GM12865 (cell line): ENCODE measurements around the gene GALNT9.
"Not testable (repeated sequence)": the region's sequence is repeated elsewhere in the genome, so short reads cannot be mapped to it uniquely, and the experiment has no call there.

Source experiments
- DNase-seq: peaks from one replicate; pipeline ENCODE4 v3.0.0; 2010; ENCODE audit warnings: low read depth
- H3K4me3 ChIP-seq: 2 replicates; pipeline ENCODE4 v1.5.1; 2011; ENCODE audit warnings: mild to moderate bottlenecking, low read depth, low read length, control low read depth
- TF ChIP-seq, protein P1 (sequence below): IDR thresholded peaks from 2 replicates; pipeline ENCODE4 v1.5.1; 2011; ENCODE audit warnings: low read length, control low read depth, low read depth, inconsistent platforms; ENCODE audit not compliant: insufficient read depth; ENCODE audit errors: missing control alignments

The GALNT9 gene

DNA sequence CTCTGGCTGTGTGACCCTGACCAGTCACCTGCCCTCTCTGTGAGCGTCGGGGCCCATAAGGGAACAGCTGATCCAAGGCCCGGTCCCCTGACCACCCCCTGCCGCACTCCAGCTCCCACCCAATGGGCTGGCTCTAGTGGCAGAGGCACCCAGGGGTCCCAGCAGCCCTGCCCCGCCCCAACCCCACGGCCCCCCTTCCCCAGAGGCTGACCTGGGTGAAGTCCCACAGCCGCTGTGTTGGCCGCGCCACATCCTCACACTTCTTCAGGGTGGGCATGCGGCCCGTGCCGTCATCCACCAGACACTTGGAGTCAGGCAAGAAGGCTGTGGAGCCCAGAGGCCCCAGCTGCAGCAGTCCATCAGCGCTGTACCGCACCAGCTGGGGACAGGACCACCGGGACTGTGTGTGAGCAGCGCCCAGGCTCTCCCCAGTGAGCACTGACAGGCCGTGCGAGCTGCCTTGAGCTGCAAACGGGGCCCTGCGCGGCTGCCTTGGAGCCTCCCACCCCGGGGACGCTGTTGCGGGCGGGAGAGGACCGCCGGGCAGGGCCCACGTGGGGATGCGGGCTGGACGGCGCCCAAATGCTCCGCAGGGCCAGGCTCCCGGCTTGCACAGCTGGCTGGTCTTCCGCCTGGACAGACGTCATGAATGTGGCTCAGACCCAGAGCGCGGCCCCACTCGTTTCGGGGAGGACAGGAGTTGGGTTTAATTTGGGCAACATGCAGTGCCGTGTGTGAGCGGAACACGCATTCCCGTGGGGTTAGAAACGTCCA, 131.6 kb downstream of the GALNT9 start:
- no peak overlapping the region for H3K4me3 ChIP-seq
- no peak for DNase-seq
- TF ChIP-seq, protein P1, sequence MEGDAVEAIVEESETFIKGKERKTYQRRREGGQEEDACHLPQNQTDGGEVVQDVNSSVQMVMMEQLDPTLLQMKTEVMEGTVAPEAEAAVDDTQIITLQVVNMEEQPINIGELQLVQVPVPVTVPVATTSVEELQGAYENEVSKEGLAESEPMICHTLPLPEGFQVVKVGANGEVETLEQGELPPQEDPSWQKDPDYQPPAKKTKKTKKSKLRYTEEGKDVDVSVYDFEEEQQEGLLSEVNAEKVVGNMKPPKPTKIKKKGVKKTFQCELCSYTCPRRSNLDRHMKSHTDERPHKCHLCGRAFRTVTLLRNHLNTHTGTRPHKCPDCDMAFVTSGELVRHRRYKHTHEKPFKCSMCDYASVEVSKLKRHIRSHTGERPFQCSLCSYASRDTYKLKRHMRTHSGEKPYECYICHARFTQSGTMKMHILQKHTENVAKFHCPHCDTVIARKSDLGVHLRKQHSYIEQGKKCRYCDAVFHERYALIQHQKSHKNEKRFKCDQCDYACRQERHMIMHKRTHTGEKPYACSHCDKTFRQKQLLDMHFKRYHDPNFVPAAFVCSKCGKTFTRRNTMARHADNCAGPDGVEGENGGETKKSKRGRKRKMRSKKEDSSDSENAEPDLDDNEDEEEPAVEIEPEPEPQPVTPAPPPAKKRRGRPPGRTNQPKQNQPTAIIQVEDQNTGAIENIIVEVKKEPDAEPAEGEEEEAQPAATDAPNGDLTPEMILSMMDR: no peak

DNA sequence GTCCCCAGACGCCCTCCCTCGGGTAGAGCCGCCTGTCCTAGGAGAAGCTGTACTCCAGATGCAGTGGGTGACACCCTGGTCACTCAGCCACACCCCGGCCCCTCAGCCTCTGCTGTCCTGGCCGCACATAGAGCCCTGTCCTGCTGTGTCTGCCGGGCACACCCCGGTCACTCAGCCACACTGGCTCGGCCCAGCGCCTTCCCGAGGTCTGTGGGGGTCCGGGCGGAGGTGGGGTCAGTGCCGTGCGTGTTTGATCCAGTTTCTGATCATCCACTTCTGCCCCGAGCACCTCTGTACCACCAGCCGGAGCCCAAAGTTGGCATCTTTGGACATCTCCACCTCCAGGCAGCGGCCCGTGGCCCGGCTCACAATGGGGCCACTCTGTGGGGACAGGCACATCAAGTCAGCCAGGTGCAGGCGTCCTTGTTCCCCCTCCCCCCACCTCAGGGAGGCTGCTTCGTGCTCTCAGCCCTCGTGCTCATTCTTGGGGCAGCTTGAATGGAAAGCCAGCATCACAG, 132.5 kb downstream of the GALNT9 start:
- no peak for DNase-seq
- H3K4me3 ChIP-seq: no peak overlapping the region
- TF ChIP-seq, protein P1: no peak

DNA sequence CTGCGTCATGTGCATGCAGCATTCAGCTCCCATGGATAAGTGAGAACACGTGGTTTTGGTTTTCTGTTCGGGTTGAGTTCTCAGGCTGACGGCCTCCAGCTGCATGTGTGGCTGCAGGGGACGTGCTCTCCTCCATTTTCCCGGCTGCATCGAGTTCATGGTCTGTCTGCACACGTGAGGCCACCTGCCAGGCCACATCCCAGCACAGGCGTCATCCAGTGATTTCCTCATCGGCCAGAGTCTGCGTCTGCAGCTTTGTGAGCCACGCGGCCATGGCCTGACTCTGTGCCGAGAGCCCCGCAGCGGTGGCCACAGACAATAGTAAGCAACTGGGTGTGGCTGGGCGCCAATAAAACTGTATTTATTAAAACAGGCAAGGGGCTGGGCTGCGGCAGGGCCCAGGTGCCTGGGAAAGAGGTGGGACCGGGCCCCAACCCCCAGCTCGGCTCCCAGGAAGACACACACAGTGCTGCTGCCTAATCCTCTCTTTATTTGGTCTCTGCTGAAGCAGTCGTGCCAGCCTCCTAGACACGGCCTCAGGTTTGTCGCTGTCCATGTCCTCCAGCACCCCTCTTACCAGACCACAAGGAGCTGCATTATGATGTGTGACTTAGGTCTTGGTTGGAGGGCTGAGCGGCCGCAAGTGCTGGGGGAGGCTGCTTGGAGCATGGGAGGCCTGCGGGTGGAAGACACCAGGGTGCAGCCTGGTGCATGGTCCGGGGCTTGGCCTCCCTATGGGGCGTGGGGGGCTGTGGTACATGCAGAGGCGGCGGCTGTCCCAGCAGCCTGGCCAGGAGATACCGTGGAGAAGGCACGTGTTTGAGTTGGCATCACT, 133.1 kb downstream of the GALNT9 start:
- TF ChIP-seq, protein P1: no peak
- no peak overlapping the region for H3K4me3 ChIP-seq
- DNase-seq: no peak

DNA sequence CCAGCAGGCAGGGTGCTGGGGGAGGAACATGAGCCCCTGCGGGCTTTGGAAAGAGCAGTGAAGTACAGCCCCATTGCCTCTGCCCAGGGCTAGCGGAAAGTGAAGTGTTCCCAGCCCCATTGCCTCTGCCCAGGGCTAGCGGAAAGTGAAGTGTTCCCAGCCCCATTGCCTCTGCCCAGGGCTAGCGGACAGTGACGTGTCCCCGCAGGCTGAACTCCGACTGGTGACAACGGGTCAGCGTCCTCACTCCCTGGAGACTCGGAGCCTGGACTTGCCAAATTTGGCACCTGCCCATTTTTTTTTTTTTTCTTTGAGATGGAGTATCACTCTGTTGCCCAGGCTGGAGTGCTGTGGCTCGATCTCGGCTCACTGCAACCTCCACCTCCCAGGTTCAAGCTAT, 134.1 kb downstream of the GALNT9 start:
- H3K4me3 ChIP-seq, DNase-seq: not testable (repeated sequence)

DNA sequence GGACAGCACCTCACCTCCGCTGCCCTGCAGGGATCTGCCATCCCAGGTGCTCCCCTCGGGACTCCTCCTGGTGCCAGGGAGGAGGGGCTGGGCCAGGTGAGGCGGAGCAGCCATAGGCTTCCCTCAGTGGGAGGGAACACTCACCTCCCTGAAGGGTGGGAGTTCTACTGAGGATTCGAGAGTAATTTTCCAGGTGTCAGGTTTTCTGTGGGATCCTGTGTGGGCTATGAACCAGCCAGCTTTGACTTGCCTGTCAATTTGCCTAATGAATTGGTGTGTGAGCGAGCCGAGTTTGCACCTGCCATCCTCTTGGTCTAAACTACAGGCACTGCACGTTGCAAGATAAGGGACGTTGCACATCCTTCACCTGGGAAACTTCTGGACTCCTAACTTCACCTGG, 134.8 kb downstream of the GALNT9 start:
- no peak for DNase-seq
- TF ChIP-seq, protein P1: no peak
- no peak overlapping the region for H3K4me3 ChIP-seq

DNA sequence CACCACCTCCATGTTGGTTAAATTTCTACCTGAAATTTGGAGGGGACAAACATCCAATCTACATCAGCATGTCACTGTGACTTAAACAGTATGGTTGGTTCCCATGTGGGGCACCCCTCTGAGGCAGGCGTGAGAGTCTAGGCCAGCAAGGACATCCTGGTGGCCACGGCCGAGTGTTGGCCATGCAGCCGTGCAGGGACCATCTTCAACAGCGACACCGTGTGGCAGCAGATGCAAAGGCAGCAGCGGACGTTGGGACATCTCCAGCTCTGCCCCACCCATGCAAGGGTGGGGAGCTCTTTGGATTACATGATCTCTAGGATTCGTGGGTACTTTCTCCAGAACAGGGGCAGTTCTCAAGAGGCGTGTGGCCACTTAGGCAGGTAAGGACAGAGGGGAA, 135.3 kb downstream of the GALNT9 start:
- DNase-seq: no peak
- TF ChIP-seq, protein P1: no peak
- H3K4me3 ChIP-seq: no peak overlapping the region

DNA sequence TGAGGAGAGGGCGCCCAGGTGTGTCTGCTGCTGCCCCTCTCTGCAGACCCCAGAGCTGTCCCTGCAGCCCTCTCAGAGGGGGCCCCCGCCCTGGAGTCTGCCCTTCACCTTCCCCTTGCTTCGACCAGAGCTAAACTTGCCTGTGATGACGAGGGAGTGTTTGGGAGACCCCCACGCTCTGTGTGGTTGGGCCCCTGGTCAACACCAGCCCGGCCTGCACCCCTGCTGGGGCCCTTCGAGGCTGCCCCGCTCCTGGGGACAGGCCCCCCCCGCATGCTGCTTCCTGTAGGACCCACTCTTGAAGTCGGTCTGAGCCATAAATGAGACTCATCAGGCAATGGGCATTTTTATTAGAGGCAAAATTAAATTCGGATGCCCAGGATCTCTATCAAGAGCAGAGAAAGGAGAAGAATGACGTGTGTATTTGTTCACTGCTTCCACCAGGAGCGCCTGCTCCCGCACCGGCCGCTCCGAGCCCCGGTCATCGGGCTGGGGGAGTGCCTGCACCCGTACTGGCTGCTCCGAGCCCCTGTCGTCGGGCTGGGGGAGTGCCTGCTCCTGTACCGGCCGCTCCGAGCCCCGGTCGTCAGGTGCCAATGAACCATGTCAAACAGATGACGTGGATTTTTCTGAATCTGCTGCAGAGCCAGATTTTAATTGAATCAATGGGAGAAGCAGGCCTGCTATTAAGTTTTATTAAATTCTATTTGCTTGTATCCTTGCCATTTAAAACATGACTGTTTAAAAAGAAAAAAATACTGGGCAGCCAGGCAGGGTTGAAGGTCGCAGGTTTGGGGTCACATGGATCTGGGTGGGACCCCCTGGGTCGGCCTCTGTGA, 137.5 kb downstream of the GALNT9 start:
- TF ChIP-seq, protein P1: no peak
- no peak for DNase-seq
- H3K4me3 ChIP-seq: no peak overlapping the region
